Measurements from ENCODE around the gene TNRC18.

GRCh38 chr7:5349437-5350173 is 74.0 kb downstream of the TNRC18 start:
- TF ChIP-seq ZBTB7A (IDR thresholded peaks at IDR 0.05; ENCODE audit: low read depth) (no peak), CEBPB (IDR thresholded peaks at IDR 0.05) (no peak), REST (IDR thresholded peaks at IDR 0.05; ENCODE audit: low read depth) (no peak), TEAD4 (IDR thresholded peaks at IDR 0.05) (no peak), TCF12 (IDR thresholded peaks at IDR 0.05; ENCODE audit: low read depth) (no peak), EP300 (IDR thresholded peaks at IDR 0.05; ENCODE audit: borderline replicate concordance) (no peak), NFIC (IDR thresholded peaks at IDR 0.05) (no peak), RAD21 (IDR thresholded peaks at IDR 0.05; ENCODE audit: low read depth) (no peak), TAF1 (IDR thresholded peaks at IDR 0.05; ENCODE audit: low read depth) (no peak), EGR1 (IDR thresholded peaks at IDR 0.05) (no peak), CREB1 (IDR thresholded peaks at IDR 0.05; ENCODE audit: low read depth) (no peak)
- TF ChIP-seq, protein P1, sequence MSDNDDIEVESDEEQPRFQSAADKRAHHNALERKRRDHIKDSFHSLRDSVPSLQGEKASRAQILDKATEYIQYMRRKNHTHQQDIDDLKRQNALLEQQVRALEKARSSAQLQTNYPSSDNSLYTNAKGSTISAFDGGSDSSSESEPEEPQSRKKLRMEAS (IDR thresholded peaks at IDR 0.05), result no peak

All from Ishikawa (cell line).